ENCODE measurements around the gene MIEF1.

The MIEF1 gene

GRCh38 chr22:39469681-39470450 lies 32.2 kb upstream of the MIEF1 start:
- Histone ChIP-seq H3K4me2 (ENCODE audit: low read length) (no peak overlapping the region), H3K27me3 (ENCODE audit: control insufficient read depth, insufficient read depth, low read length) (no peaks in the 10 kb centered on the region), H3K36me3 (ENCODE audit: control insufficient read depth, insufficient read depth, low read length) (no peaks in the 10 kb centered on the region), H3K9ac (no peak overlapping the region), H2AFZ (no peak overlapping the region), H3K4me3 (ENCODE audit: low read depth, low read length) (no peak overlapping the region), H3K27ac (no peak overlapping the region), H3K9me3 (ENCODE audit: control insufficient read depth, low read length) (no peaks in the 10 kb centered on the region), H3K79me2 (no peaks in the 10 kb centered on the region), H3K4me1 (no peaks in the 10 kb centered on the region)
- no peak for TF ChIP-seq CTCF (IDR thresholded peaks at IDR 0.05)

GRCh38 chr22:39470451-39471291 lies 31.4 kb upstream of the MIEF1 start:
- Histone ChIP-seq H2AFZ (no peak overlapping the region), H3K9me3 (ENCODE audit: control insufficient read depth, low read length) (no peaks in the 10 kb centered on the region), H3K4me3 (ENCODE audit: low read depth, low read length) (no peak overlapping the region), H3K9ac (no peak overlapping the region), H3K27ac (no peak overlapping the region), H3K36me3 (ENCODE audit: control insufficient read depth, insufficient read depth, low read length) (no peaks in the 10 kb centered on the region), H3K4me1 (no peaks in the 10 kb centered on the region), H3K79me2 (no peaks in the 10 kb centered on the region), H3K4me2 (ENCODE audit: low read length) (no peak overlapping the region), H3K27me3 (ENCODE audit: control insufficient read depth, insufficient read depth, low read length) (no peaks in the 10 kb centered on the region)
- TF ChIP-seq CTCF (IDR thresholded peaks at IDR 0.05): no peak

- H3K9me3 ChIP-seq (ENCODE audit: control insufficient read depth, low read length): no peaks in the 10 kb centered on the region
- no peaks in the 10 kb centered on the region for H3K79me2 ChIP-seq
- no peak overlapping the region for H3K4me3 ChIP-seq (ENCODE audit: low read depth, low read length)
- no peak overlapping the region for H2AFZ ChIP-seq
- peak overlapping the region; percentile 24 for H3K27ac ChIP-seq
- no peak for TF ChIP-seq CTCF (IDR thresholded peaks at IDR 0.05)
- no peak overlapping the region for H3K9ac ChIP-seq
- no peaks in the 10 kb centered on the region for H3K27me3 ChIP-seq (ENCODE audit: control insufficient read depth, insufficient read depth, low read length)
- H3K36me3 ChIP-seq (ENCODE audit: control insufficient read depth, insufficient read depth, low read length): no peaks in the 10 kb centered on the region
- H3K4me1 ChIP-seq: no peaks in the 10 kb centered on the region
- H3K4me2 ChIP-seq (ENCODE audit: low read length): no peak overlapping the region
These were observed 30.5 kb upstream of the MIEF1 start for GRCh38 chr22:39471381-39472141.

- Histone ChIP-seq H3K9me3 (ENCODE audit: control insufficient read depth, low read length) (no peaks in the 10 kb centered on the region), H3K27me3 (ENCODE audit: control insufficient read depth, insufficient read depth, low read length) (no peaks in the 10 kb centered on the region), H3K36me3 (ENCODE audit: control insufficient read depth, insufficient read depth, low read length) (no peaks in the 10 kb centered on the region), H2AFZ (no peak overlapping the region), H3K79me2 (no peaks in the 10 kb centered on the region), H3K4me2 (ENCODE audit: low read length) (no peak overlapping the region), H3K4me3 (ENCODE audit: low read depth, low read length) (no peak overlapping the region), H3K9ac (no peak overlapping the region), H3K4me1 (no peaks in the 10 kb centered on the region), H3K27ac (peak overlapping the region; percentile 24)
- TF ChIP-seq CTCF (IDR thresholded peaks at IDR 0.05): no peak
These were observed 29.2 kb upstream of the MIEF1 start for GRCh38 chr22:39472570-39473556.

Measured in parathyroid adenoma (tissue), 2 donors.